ENCODE results near the gene VAPA. TPM values are rescaled to one million over a fixed set of nuclear protein-coding genes. Genes with fewer than 3 reads are reported as not detected.

VAPA gene
- total and polyA plus RNA-seq, 9 of the 15 experiments (the other 6 are each of a cell fraction or from before 2014, with no cell fraction given) = 219 to 902 (median 526) TPM

DNA sequence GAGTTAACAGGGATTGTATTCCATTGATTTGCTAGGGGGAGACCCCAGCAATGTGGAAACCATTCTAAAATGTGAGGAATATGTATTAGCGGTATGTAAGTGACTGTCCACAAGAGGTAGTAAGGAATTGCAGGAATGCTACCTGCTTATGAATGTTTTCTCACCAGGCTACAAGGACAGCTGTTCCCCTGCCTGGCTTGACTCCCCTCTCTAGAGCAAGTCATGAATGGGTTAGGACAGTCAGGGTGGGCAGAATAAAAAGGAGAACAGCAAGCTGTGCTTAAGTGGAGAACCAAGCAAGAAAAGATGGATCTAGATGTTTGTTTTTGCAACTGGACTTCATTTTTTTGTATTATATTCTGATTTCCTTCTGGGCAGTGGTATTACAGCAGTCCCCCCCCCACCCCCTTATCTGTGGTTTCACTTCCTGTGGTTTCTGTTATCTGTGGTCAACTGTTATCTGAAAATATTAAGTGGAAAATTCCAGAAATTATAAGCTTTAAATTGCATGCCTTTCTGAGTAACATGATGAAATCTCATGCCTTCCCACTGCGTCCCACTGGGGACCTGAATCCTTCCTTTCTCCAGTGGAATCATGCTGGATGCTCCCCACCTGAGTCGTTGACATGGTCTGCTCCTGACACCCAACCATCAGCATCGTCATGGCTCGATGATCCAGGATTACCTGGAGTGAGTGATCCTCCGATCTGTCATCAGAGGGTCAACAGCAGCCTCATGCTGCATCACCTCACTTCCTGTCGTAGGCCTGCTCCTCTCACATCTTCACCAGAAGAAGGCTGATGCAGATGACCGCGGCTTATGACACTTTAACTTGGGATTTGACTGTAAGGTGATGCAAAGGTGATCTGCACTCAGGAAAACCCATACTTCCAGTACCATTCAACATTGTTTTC, 52.2 kb downstream of the VAPA start (continued):
- TF ChIP-seq ARID1B (IDR thresholded peaks at IDR 0.05) (peak; percentile 60), MEIS2 (IDR thresholded peaks at IDR 0.05; ENCODE audit: partially characterized antibody) (peak; percentile 83), DPF2 (IDR thresholded peaks at IDR 0.05) (peak; percentile 57; the same call in 1 of the 2 replicates), SAFB2 (IDR thresholded peaks at IDR 0.05; ENCODE audit: borderline replicate concordance, low read depth, low read length, severe bottlenecking) (no peak)

DNA sequence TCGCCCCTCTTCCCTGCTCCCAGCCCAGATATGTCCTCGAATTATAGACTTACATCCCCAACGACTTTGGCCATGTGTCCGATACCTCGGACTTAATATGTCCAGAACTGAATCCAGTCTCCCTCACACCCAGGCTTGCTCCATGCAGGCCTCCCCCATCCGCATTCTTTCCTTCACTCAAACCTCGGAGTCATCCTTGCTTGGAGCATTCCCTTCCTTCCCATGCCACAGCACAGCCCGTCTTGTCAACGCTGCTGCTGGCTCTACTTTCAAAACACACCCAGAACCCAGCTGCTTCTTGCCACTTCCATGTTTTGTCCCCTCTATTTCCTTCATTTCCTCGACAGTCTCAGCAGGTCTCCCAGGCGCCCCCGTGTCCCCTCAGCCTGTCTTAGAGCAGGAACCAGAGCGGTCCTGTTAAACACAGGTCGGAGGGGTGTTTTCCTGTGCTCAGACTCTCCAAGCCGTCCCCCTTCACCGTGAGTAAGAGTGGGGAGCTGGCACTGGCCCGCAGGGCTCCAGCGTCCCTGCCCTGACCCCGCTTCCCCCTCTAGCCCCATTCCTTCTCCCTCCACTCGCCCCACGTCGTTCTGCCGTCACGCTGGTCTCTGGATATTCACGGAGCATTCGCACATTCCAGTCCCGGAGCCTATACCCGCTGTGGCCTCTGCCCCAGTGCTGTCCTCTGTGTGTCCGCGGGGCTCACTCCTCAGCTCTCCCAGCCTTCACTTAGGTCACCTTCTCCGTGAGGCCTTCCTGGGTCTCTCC, 54.4 kb downstream of the VAPA start:
- Histone ChIP-seq H3K79me2 (ENCODE audit: control insufficient read depth, insufficient read depth, low read length) (no peaks in the 10 kb centered on the region), H3K9me1 (ENCODE audit: control insufficient read depth, insufficient read depth, low read length) (no peaks in the 10 kb centered on the region), H3K9me3 (replicated peaks; ENCODE audit: control insufficient read depth, insufficient read depth, low read depth, low read length) (no peaks in the 10 kb centered on the region), H4K20me1 (replicated peaks; ENCODE audit: control insufficient read depth, insufficient read depth, low read length) (no peaks in the 10 kb centered on the region), H3K4me2 (ENCODE audit: insufficient read depth, low read length) (no peak overlapping the region), H3K4me3 (no peak overlapping the region), H3K27ac (ENCODE audit: extremely low read depth, low read depth, low read length) (no peak overlapping the region), H3K4me1 (replicated peaks in 1 of 2; ENCODE audit: control insufficient read depth in 2 of 2, insufficient read depth in 2 of 2, low read length in 2 of 2) (peaks cover 8 to 12% of the 10 kb centered on the region in 2 experiments), H3K36me3 (ENCODE audit: control insufficient read depth, insufficient read depth, low read length) (no peaks in the 10 kb centered on the region), H3K9ac (ENCODE audit: insufficient read depth in 1 of 2, low read depth in 2 of 2, low read length in 2 of 2) (no peak overlapping the region; a peak in 1 of 4 replicates), H2AFZ (ENCODE audit: low read depth, low read length) (no peak overlapping the region), H3K27me3 (ENCODE audit: control insufficient read depth in 2 of 2, insufficient read depth in 2 of 2, low read length in 2 of 2) (no peaks in the 10 kb centered on the region)
- no TSS peak for BruUV-seq (replicated peaks)
- DNase-seq (ENCODE audit: extremely low read depth in 1 of 4, low spot score in 3 of 4) (no peak), FAIRE-seq (no peak), ATAC-seq (no peak)
- in situ Hi-C loops (cut with MboI) (no loop called here), intact Hi-C loops (cut with micrococcal nuclease) (loop anchor here (5.0 kb wide), 1 partner anchor 286 kb away; no protein-coding TSS in a partner anchor)
- CTCF ChIA-PET (ENCODE audit: low intra/inter-chr PET ratio) = no interaction called here
- POLR2A ChIA-PET = interaction anchor here (0.6 to 1.0 kb wide), 2 partner anchors 8 to 1339 kb away, joined by 3 to 4 read pairs; no protein-coding TSS in a partner anchor
- 58% methylated on average over 29 of the region's 31 CpGs for WGBS (ENCODE audit: insufficient coverage, low coverage, missing lambda C conversion rate)
- TF ChIP-seq, protein P1, sequence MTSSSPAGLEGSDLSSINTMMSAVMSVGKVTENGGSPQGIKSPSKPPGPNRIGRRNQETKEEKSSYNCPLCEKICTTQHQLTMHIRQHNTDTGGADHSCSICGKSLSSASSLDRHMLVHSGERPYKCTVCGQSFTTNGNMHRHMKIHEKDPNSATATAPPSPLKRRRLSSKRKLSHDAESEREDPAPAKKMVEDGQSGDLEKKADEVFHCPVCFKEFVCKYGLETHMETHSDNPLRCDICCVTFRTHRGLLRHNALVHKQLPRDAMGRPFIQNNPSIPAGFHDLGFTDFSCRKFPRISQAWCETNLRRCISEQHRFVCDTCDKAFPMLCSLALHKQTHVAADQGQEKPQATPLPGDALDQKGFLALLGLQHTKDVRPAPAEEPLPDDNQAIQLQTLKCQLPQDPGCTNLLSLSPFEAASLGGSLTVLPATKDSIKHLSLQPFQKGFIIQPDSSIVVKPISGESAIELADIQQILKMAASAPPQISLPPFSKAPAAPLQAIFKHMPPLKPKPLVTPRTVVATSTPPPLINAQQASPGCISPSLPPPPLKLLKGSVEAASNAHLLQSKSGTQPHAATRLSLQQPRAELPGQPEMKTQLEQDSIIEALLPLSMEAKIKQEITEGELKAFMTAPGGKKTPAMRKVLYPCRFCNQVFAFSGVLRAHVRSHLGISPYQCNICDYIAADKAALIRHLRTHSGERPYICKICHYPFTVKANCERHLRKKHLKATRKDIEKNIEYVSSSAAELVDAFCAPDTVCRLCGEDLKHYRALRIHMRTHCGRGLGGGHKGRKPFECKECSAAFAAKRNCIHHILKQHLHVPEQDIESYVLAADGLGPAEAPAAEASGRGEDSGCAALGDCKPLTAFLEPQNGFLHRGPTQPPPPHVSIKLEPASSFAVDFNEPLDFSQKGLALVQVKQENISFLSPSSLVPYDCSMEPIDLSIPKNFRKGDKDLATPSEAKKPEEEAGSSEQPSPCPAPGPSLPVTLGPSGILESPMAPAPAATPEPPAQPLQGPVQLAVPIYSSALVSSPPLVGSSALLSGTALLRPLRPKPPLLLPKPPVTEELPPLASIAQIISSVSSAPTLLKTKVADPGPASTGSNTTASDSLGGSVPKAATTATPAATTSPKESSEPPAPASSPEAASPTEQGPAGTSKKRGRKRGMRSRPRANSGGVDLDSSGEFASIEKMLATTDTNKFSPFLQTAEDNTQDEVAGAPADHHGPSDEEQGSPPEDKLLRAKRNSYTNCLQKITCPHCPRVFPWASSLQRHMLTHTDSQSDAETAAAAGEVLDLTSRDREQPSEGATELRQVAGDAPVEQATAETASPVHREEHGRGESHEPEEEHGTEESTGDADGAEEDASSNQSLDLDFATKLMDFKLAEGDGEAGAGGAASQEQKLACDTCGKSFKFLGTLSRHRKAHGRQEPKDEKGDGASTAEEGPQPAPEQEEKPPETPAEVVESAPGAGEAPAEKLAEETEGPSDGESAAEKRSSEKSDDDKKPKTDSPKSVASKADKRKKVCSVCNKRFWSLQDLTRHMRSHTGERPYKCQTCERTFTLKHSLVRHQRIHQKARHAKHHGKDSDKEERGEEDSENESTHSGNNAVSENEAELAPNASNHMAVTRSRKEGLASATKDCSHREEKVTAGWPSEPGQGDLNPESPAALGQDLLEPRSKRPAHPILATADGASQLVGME (CRISPR knock-in tag; IDR thresholded peaks at IDR 0.05) = no peak
- TF ChIP-seq DPF2 (IDR thresholded peaks at IDR 0.05) = no peak
- TF ChIP-seq, protein P2, sequence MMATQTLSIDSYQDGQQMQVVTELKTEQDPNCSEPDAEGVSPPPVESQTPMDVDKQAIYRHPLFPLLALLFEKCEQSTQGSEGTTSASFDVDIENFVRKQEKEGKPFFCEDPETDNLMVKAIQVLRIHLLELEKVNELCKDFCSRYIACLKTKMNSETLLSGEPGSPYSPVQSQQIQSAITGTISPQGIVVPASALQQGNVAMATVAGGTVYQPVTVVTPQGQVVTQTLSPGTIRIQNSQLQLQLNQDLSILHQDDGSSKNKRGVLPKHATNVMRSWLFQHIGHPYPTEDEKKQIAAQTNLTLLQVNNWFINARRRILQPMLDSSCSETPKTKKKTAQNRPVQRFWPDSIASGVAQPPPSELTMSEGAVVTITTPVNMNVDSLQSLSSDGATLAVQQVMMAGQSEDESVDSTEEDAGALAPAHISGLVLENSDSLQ (IDR thresholded peaks at IDR 0.05) = no peak
- no peak for TF ChIP-seq ZFP36 (IDR thresholded peaks at IDR 0.05; ENCODE audit: low read depth, low read length, partially characterized antibody)
- no peak for TF ChIP-seq FOXM1 (IDR thresholded peaks at IDR 0.05; ENCODE audit: low read depth)
- no peak for TF ChIP-seq FOXM1 (CRISPR knock-in tag; IDR thresholded peaks at IDR 0.05; ENCODE audit: low read depth)
- TF ChIP-seq CC2D1A (IDR thresholded peaks at IDR 0.05) = no peak
- no peak for TF ChIP-seq NR1H2 (CRISPR knock-in tag; IDR thresholded peaks at IDR 0.05)
- TF ChIP-seq GTF2A2 (tag; IDR thresholded peaks at IDR 0.05) = no peak
- TF ChIP-seq SMAD4 (CRISPR knock-in tag; conservative IDR thresholded peaks at IDR 0.05) = no peak
